Neural cell (in vitro differentiated cells): Measurements from ENCODE around the gene ADAMTSL2.

Source experiments
- EZH2 ChIP-seq: fragments of 200-600, 300-800 bp; shearing (Covaris generic), sonication (generic); IDR thresholded peaks from 2 replicates; pipeline ENCODE4 v1.6.1; 2014; ENCODE audit warnings: antibody characterized with exemption, low read length, borderline replicate concordance, mild to moderate bottlenecking; ENCODE audit not compliant: insufficient read depth, poor library complexity, severe bottlenecking
- TF ChIP-seq, protein P1 (sequence below): fragments of 450-650 bp; IDR thresholded peaks from 2 replicates; pipeline ENCODE4 v1.5.1; 2014; ENCODE audit warnings: antibody characterized with exemption, mild to moderate bottlenecking, moderate library complexity; ENCODE audit not compliant: poor library complexity, severe bottlenecking
- TF ChIP-seq, protein P2 (sequence below): IDR thresholded peaks from 2 replicates; pipeline ENCODE4 v1.6.1; 2012; ENCODE audit warnings: borderline replicate concordance

DNA sequence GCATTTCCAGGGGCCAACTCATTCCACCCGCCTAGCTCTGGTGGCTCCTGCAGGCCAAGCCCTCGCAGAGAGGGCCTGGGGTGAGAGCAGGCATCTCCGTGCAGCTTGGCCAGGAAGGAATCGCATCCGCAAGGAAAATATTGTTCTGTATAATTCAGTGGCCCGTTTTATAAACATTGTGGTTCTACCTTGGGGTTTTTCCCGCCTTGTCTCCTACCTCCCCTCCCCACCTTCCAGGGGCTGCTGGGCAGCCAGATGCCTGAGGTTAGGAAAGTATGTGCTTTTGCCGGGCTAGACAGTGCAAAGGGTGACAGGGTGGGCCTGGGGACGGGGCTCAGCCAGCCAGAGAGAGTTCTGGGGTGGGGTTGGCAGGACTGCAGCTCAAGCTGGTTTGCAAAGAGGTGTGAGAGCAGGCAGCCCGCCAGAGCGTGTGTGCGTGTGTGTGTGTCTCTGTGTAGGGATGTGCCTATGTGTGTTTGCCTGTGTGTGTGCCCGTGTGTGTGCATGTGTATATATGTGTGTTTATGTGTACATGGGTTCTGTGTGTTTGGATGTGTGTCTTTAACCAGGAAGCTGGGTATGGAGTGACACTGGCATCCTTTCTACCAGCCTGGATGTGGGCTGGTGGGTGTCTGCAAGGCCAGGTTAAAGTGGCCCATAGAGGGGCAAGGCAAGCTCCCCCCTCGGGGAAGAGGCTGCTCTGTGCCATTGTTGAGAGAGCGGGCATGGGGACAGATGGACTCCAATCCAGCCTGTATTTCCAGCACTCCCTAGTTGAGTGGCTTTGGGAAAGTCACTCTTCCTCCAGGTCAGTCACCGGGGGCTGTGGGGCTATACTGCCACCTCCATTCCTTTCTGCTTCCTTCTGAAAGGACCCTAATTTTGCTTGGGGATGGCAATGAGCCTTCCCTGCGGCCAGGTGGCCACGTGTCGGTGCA lies 45.0 kb upstream of the ADAMTSL2 start:
- TF ChIP-seq, protein P1, sequence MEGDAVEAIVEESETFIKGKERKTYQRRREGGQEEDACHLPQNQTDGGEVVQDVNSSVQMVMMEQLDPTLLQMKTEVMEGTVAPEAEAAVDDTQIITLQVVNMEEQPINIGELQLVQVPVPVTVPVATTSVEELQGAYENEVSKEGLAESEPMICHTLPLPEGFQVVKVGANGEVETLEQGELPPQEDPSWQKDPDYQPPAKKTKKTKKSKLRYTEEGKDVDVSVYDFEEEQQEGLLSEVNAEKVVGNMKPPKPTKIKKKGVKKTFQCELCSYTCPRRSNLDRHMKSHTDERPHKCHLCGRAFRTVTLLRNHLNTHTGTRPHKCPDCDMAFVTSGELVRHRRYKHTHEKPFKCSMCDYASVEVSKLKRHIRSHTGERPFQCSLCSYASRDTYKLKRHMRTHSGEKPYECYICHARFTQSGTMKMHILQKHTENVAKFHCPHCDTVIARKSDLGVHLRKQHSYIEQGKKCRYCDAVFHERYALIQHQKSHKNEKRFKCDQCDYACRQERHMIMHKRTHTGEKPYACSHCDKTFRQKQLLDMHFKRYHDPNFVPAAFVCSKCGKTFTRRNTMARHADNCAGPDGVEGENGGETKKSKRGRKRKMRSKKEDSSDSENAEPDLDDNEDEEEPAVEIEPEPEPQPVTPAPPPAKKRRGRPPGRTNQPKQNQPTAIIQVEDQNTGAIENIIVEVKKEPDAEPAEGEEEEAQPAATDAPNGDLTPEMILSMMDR: no peak
- TF ChIP-seq EZH2: no peak
- TF ChIP-seq, protein P2, sequence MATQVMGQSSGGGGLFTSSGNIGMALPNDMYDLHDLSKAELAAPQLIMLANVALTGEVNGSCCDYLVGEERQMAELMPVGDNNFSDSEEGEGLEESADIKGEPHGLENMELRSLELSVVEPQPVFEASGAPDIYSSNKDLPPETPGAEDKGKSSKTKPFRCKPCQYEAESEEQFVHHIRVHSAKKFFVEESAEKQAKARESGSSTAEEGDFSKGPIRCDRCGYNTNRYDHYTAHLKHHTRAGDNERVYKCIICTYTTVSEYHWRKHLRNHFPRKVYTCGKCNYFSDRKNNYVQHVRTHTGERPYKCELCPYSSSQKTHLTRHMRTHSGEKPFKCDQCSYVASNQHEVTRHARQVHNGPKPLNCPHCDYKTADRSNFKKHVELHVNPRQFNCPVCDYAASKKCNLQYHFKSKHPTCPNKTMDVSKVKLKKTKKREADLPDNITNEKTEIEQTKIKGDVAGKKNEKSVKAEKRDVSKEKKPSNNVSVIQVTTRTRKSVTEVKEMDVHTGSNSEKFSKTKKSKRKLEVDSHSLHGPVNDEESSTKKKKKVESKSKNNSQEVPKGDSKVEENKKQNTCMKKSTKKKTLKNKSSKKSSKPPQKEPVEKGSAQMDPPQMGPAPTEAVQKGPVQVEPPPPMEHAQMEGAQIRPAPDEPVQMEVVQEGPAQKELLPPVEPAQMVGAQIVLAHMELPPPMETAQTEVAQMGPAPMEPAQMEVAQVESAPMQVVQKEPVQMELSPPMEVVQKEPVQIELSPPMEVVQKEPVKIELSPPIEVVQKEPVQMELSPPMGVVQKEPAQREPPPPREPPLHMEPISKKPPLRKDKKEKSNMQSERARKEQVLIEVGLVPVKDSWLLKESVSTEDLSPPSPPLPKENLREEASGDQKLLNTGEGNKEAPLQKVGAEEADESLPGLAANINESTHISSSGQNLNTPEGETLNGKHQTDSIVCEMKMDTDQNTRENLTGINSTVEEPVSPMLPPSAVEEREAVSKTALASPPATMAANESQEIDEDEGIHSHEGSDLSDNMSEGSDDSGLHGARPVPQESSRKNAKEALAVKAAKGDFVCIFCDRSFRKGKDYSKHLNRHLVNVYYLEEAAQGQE: no peak
